IPS-NIHi7 (cell line): ENCODE measurements around the gene AQP2.
"Not testable (repeated sequence)": the region's sequence is repeated elsewhere in the genome, so short reads cannot be mapped to it uniquely, and the experiment has no call there.

Source experiments
- DNase-seq: peaks from one replicate; pipeline ENCODE4 v3.0.0; 2012; ENCODE audit warnings: mixed read lengths; ENCODE audit errors: extremely low spot score

Gene AQP2

GRCh38 chr12:49969651-49970429 lies 19.3 kb downstream of the AQP2 start:
- no peak for DNase-seq

GRCh38 chr12:49970658-49971057 lies 20.1 kb downstream of the AQP2 start:
- no peak for DNase-seq

GRCh38 chr12:49971141-49971540 lies 20.6 kb downstream of the AQP2 start:
- DNase-seq: no peak

GRCh38 chr12:49972129-49972528 lies 21.6 kb downstream of the AQP2 start:
- DNase-seq: no peak

- DNase-seq: no peak
These were observed 22.3 kb downstream of the AQP2 start, which contains the start of gene AQP6 for GRCh38 chr12:49972641-49973360. TSS of gene AQP6 (plus strand) at chr12:49972947. CDS start at chr12:49973174, 227 bp downstream.

GRCh38 chr12:49973361-49973830 lies 22.9 kb downstream of the AQP2 start:
- no peak for DNase-seq

- peak; percentile 52 for DNase-seq
These were observed 23.7 kb downstream of the AQP2 start for GRCh38 chr12:49974231-49974675.

GRCh38 chr12:49974677-49975317 lies 24.3 kb downstream of the AQP2 start:
- DNase-seq: no peak

GRCh38 chr12:49975318-49975761 lies 24.8 kb downstream of the AQP2 start:
- no peak for DNase-seq

- no peak for DNase-seq
These were observed 26.0 kb downstream of the AQP2 start for GRCh38 chr12:49976557-49976956.

- DNase-seq: no peak
These were observed 27.6 kb downstream of the AQP2 start for GRCh38 chr12:49978125-49978524.

- no peak for DNase-seq
These were observed 28.6 kb downstream of the AQP2 start for GRCh38 chr12:49979016-49979586.

- DNase-seq: no peak
These were observed 29.3 kb downstream of the AQP2 start for GRCh38 chr12:49979791-49980190.

GRCh38 chr12:49980501-49981349 lies 30.2 kb downstream of the AQP2 start:
- DNase-seq: no peak

GRCh38 chr12:49982246-49983087 lies 31.9 kb downstream of the AQP2 start:
- no peak for DNase-seq

- DNase-seq: no peak
These were observed 33.4 kb downstream of the AQP2 start for GRCh38 chr12:49983892-49984291.

GRCh38 chr12:49984476-49985359 lies 34.2 kb downstream of the AQP2 start:
- DNase-seq: no peak

GRCh38 chr12:49985981-49986380 lies 35.4 kb downstream of the AQP2 start:
- no peak for DNase-seq

GRCh38 chr12:49986476-49986875 lies 35.9 kb downstream of the AQP2 start:
- DNase-seq: not testable (repeated sequence)
